HFFc6 (cell line): ENCODE results near the gene ST3GAL3. TPM values are rescaled to one million over a fixed set of nuclear protein-coding genes. Genes with fewer than 3 reads are reported as not detected.

Source experiments
- DNase-seq: peaks from one replicate; pipeline ENCODE4 v3.0.0-alpha.2; 2018
- H3K27ac Mint-ChIP-seq: 2 replicates; pipeline ENCODE4 v1.8.0; 2020; ENCODE audit warnings: mild to moderate bottlenecking, mixed read lengths
- H3K27me3 Mint-ChIP-seq: 2 replicates; pipeline ENCODE4 v1.8.0; 2021; ENCODE audit warnings: mild to moderate bottlenecking, moderate library complexity, mixed read lengths; ENCODE audit not compliant: insufficient read depth
- H3K36me3 Mint-ChIP-seq: 2 replicates; pipeline ENCODE4 v1.8.0; 2021; ENCODE audit warnings: low read depth, mixed read lengths
- H3K4me1 Mint-ChIP-seq: 2 replicates; pipeline ENCODE4 v1.8.0; 2020; ENCODE audit warnings: low read depth, mixed read lengths
- H3K4me3 Mint-ChIP-seq: 2 replicates; pipeline ENCODE4 v1.8.0; 2020; ENCODE audit warnings: mild to moderate bottlenecking, moderate library complexity, mixed read lengths
- H3K9me3 Mint-ChIP-seq: 2 replicates; pipeline ENCODE4 v1.8.0; 2020; ENCODE audit warnings: mild to moderate bottlenecking, mixed read lengths
- CTCF ChIP-seq: fragments of 200-600 bp; sonication (generic); IDR thresholded peaks from 2 replicates; pipeline ENCODE4 v1.5.0; 2021; ENCODE audit warnings: antibody characterized with exemption, mild to moderate bottlenecking
- total RNA-seq, 6 experiments: library from RNA; stranded (reverse); fragmentation: NEBNext Ultra II Directional; extraction: Animal tissue kit (Norgen Biotek cat#: 25700); gene quantifications; 2 replicates in 1 of 6; 3 replicates in 5 of 6; pipeline ENCODE4 v1.2.3, GENCODE V29; 2021

Gene ST3GAL3
- total RNA-seq, 6 experiments from 2014 or later, result 15.2 to 22.3 (median 18.0) TPM

DNA sequence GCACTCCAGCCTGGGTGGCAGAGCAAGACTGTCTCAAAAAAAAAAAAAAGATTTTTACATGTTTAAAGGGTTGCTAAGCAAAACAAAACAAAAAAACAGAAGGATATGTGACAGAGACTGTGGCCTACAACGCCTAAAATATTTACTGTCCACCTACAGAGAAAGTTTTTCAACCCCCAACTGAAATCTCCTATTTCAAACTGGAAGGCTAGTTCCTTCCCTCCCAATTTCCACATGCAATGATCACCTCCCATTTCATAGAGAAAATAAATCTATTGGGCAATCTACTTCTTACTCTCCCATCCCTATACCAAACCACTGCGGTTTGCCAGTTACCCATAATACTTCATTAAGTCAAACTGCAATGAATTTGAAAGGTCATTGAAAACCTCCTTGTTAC, 74.2 kb downstream of the ST3GAL3 start:
- DNase-seq, result no peak
- peaks cover 35% of the 10 kb centered on the region for H3K36me3 Mint-ChIP-seq
- H3K9me3 Mint-ChIP-seq, result no peaks in the 10 kb centered on the region
- H3K4me3 Mint-ChIP-seq, result no peak overlapping the region
- no peak overlapping the region; the same call in 1 of the 2 replicates for H3K27ac Mint-ChIP-seq
- TF ChIP-seq CTCF, result no peak
- no peaks in the 10 kb centered on the region; the same call in 1 of the 2 replicates for H3K27me3 Mint-ChIP-seq
- peaks cover 29% of the 10 kb centered on the region for H3K4me1 Mint-ChIP-seq

GRCh38 chr1:43783096-43783670, 75.8 kb downstream of the ST3GAL3 start:
- Mint-ChIP-seq H3K36me3 (peaks cover 19% of the 10 kb centered on the region), H3K4me3 (no peak overlapping the region; the same call in 1 of the 2 replicates), H3K9me3 (no peaks in the 10 kb centered on the region), H3K27ac (peak overlapping the region; percentile 90), H3K4me1 (peaks cover 21% of the 10 kb centered on the region), H3K27me3 (no peaks in the 10 kb centered on the region; the same call in 1 of the 2 replicates)
- no peak for TF ChIP-seq CTCF
- no peak for DNase-seq

GRCh38 chr1:43783671-43784205, 76.4 kb downstream of the ST3GAL3 start:
- no peaks in the 10 kb centered on the region; the same call in 1 of the 2 replicates for H3K27me3 Mint-ChIP-seq
- H3K4me3 Mint-ChIP-seq, result peak overlapping the region; percentile 5; the same call in 1 of the 2 replicates
- TF ChIP-seq CTCF, result no peak
- peaks cover 21% of the 10 kb centered on the region for H3K4me1 Mint-ChIP-seq
- no peaks in the 10 kb centered on the region for H3K9me3 Mint-ChIP-seq
- peaks cover 19% of the 10 kb centered on the region for H3K36me3 Mint-ChIP-seq
- H3K27ac Mint-ChIP-seq, result peak overlapping the region; percentile 90
- peak; percentile 40 for DNase-seq

- Mint-ChIP-seq H3K9me3 (no peaks in the 10 kb centered on the region), H3K36me3 (peaks cover 4% of the 10 kb centered on the region; the same call in 1 of the 2 replicates), H3K4me3 (no peak overlapping the region), H3K27ac (no peak overlapping the region), H3K27me3 (no peaks in the 10 kb centered on the region; the same call in 1 of the 2 replicates), H3K4me1 (peaks cover 21% of the 10 kb centered on the region)
- DNase-seq, result no peak
- TF ChIP-seq CTCF, result no peak
Measured at GRCh38 chr1:43786201-43786958, 79.0 kb downstream of the ST3GAL3 start.

GRCh38 chr1:43786960-43787359, 79.6 kb downstream of the ST3GAL3 start:
- Mint-ChIP-seq H3K36me3 (peaks cover 4% of the 10 kb centered on the region; the same call in 1 of the 2 replicates), H3K27ac (no peak overlapping the region), H3K4me3 (no peak overlapping the region), H3K27me3 (no peaks in the 10 kb centered on the region; the same call in 1 of the 2 replicates), H3K9me3 (no peaks in the 10 kb centered on the region), H3K4me1 (peaks cover 21% of the 10 kb centered on the region)
- DNase-seq, result no peak
- no peak for TF ChIP-seq CTCF
